Activated T-cell treated with anti-CD3 and anti-CD28 coated beads, Interleukin-2, amount 50 U/mL, for 1 hour (primary cell): ENCODE measurements around the gene DRD5.

Experiments used
- DNase-seq: peaks from one replicate; pipeline ENCODE4 v3.0.0-alpha.2; 2020

Gene DRD5

DNA sequence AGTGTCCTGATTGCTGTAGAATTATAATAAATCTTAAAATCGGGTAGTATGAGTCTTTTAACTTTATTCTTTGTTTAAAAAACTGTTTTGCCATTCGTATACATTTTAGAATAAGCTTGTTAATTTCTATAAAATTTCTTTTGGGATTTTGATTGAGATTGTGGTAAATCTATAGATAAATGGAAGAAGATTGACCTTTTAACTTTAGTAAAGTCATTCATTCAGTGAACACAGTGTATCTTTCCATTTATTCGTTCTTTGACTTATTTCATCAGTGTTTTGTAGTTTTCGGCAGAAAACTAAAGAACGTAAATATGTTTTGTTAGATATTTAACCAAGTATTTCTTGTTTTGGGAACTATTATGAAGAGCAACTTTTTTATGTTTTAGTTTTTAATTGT lies 38.9 kb downstream of the DRD5 start:
- DNase-seq, result no peak

DNA sequence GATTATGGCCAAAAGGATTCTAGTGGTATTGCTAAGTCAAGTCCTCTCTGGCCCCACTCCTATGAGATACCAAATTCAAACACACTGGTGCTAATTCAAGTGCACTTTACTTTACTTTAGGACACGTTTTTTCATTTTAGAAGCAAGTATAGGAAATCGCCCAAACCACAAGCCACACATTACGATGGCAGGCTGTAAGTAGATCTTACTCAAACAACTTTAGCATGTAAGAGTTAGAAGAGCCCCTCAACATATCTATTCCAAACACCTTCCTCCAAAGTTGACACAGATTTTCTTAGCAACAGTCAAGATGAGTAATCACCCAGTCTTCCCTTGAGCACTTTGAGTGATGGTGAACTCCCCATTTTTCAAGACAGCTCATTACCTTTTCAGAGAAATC lies 43.6 kb downstream of the DRD5 start:
- no peak for DNase-seq

DNA sequence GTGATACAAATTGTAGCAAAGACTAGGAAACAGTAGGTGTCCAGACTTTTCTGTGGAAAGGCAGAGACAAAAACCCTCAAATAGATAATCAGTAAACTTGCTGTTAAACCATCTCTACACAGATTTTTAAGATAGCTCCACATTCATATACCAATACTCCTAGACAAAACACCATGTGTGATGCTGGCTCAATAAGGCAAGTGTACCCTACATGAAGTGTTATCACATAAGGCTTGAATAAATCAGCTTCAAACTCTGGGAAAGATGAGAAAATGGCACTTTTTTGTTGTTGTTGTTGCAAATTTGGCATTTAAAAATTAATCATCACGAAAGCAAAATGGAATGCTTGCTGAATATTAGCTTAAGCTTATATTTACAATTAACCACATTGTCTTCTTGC lies 45.1 kb downstream of the DRD5 start:
- no peak for DNase-seq

DNA sequence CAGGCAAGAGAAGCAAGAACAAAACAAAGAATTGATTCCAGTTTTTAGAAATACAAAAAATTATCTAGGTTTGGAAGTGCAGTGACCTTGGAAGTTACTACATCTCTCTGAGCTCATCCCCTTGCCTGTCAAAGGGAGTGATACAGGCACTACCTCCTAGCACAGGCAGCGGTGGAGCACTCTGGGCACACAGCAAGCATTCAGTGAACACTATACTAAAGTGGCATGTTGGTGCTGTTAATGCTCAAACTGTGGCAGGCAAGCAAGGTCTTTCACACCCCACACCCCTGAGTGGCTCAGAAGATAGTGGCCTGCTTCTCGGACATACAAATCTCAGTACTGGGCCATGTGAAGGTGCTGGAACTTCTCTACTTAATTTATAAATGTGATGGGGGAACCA lies 51.2 kb downstream of the DRD5 start:
- no peak for DNase-seq

DNA sequence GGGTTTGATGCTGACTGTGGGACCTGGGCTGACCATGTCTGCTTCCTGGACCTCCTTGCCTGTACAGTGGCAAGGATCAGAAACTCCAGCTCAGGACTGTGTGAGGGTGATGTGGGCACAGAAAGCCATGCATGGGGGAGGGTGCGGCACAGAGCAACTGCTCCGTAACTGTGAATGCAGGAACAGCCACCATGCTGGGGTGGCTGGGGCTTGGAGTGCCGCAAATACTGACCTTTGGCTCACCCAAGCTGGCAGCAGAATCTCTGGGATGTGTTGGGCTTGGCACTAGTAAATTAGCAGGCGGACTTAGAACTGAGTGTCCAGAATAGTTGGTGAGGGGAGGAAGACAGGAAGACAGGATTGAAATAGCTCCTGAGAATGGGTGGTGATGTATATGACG lies 52.0 kb downstream of the DRD5 start:
- no peak for DNase-seq
